Epithelial cell of proximal tubule (primary cell): ENCODE results near the gene CCDC71L. TPM values are rescaled to one million over a fixed set of nuclear protein-coding genes. Genes with fewer than 3 reads are reported as not detected.

Source experiments
- DNase-seq: peaks from one replicate; pipeline ENCODE4 v3.0.0-alpha.2; 2011; ENCODE audit warnings: low read depth
- H3K4me3 ChIP-seq: 2 replicates; pipeline ENCODE4 v1.5.1; 2011; ENCODE audit warnings: low read depth, mild to moderate bottlenecking, low read length
- total RNA-seq: library from RNA; depleted of rRNA; stranded (reverse); fragments of >200 nt; gene quantifications from 2 replicates; pipeline ENCODE4 v1.2.3, GENCODE V29; 2015
- TF ChIP-seq, protein P1 (sequence below): conservative IDR thresholded peaks from 2 replicates; pipeline ENCODE4 v1.5.1; 2012; ENCODE audit warnings: low read depth, mild to moderate bottlenecking, low read length

The CCDC71L gene
- total RNA-seq, 1 donor from 2014 or later: 35.3 TPM

DNA sequence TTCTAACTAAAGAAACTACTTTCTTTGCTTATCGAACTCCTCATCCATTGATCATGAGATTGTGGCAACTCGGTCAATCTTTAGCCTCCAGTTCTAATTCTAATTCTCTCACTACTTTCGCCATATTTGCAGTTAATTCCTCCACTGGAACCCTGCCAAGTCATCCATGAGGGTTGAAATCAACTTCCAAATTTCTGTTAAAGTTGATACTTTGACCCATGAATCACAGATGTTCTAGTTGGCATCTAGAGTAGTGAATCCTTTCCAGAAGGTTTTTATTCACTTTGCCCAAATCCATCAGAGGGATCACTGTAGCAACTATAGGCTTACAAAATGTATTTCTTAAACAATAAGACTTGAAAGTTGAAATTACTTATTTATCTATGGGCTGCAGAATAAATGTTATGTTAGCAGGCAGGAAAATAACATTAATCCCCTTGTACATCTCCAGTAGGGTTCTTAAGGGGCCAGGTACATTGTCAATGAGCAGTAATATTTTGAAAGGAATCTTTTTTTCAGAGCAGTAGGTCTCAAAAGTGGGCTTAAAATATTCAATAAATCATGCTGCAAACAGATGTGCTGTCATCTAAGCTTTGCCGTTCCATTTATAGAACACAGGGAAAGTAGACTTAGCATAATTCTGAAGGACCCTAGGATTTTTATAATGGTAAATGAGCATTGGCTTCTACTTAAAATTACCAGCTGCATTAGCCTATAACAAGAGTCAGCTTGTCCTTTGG is 39.4 kb downstream of the CCDC71L start:
- TF ChIP-seq, protein P1, sequence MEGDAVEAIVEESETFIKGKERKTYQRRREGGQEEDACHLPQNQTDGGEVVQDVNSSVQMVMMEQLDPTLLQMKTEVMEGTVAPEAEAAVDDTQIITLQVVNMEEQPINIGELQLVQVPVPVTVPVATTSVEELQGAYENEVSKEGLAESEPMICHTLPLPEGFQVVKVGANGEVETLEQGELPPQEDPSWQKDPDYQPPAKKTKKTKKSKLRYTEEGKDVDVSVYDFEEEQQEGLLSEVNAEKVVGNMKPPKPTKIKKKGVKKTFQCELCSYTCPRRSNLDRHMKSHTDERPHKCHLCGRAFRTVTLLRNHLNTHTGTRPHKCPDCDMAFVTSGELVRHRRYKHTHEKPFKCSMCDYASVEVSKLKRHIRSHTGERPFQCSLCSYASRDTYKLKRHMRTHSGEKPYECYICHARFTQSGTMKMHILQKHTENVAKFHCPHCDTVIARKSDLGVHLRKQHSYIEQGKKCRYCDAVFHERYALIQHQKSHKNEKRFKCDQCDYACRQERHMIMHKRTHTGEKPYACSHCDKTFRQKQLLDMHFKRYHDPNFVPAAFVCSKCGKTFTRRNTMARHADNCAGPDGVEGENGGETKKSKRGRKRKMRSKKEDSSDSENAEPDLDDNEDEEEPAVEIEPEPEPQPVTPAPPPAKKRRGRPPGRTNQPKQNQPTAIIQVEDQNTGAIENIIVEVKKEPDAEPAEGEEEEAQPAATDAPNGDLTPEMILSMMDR: no peak
- H3K4me3 ChIP-seq: no peak overlapping the region
- DNase-seq: no peak

DNA sequence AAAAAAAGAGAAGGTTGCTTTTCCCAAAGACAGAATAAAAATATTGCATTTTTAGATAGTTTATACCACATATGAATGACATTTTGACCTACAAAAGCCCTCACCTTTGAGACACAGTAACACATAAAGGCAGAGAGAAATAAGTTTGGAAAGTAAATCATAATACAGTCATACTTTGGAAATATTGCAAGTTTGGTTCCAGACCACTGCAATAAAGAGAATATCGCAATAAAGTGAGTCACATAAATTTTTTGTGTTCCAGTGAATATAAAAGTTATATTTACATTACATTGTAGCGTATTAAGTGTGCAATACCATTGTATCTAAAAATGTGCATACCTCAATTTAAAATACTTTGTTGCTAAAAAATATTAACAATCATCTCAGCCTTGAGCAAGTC is 40.3 kb downstream of the CCDC71L start:
- TF ChIP-seq, protein P1: no peak
- no peak overlapping the region for H3K4me3 ChIP-seq
- no peak for DNase-seq

DNA sequence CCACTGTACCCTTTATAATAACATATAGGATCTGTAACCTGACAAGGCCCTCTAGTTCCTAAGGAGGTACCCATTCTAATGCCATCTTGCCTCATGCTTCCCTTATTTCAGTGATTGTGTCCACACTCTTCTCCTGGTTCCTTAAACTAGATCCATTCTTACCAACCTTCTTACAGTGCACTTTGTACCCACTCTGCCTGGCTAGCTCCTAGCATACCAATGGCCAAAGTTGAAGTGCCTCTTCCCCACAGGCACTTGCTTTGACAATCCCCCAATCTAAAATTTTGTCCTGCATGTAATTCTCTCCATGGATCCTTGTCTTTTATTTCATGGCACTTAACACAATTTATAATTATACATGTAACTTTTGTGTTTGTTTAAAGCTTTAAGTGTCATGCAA is 40.9 kb downstream of the CCDC71L start:
- TF ChIP-seq, protein P1: no peak
- no peak for DNase-seq
- H3K4me3 ChIP-seq: no peak overlapping the region

DNA sequence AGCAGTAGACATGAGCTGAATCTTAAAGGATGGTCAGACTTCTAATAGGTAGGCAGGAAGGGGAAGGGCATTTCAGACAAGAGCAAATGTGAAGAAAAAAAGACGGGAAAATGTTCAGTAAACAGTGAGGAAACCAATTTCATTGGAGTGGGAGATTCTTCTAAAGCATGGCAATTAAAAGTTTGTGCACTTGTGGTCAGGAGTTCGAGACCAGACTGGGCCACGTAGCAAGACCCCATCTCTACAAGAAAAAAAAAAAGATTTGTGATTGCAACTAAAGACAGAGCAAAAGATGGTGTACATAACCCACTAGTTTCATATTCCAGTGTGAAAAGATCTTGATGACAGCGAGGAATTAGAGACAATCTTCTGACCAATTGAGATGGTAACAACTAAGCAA is 41.7 kb downstream of the CCDC71L start:
- TF ChIP-seq, protein P1: no peak
- no peak overlapping the region for H3K4me3 ChIP-seq
- no peak for DNase-seq

DNA sequence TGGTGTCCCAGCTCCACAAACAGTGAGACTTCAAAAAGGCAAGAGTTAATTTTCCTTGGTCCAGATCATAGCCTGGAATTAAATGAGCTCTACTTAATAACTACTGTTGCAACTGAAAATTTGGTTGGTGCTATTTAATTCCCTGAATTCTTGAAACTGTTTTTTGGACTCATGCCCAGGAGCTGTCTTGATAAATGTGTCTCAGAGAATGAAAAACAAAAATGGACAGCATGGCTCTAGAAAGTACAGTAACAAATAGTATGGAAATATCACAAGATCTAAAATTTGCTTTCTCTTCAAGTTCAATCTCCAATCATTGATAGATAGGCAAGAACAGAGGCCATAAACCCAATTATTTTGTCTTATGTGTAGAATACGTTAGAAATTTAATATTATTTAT is 42.5 kb downstream of the CCDC71L start:
- H3K4me3 ChIP-seq: no peak overlapping the region
- DNase-seq: no peak
- TF ChIP-seq, protein P1: no peak

DNA sequence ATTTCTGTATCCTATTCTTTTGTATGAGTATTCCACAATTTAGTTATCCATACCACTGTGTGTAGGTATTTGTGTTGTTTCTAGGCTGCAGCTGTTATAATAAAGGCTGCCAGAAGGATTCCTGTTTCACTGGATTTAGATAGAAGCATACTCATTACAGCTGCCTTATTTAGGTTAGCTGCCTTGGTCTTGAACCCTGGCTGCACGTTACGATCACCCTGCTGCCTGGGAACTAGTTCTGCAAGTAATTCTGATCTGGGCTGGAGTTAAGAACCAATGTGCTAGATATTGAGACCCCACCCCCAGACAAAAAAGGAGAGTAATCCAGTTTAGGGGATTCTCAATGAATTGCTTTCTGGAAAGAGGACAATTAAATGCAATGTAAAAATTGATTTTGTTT is 43.1 kb downstream of the CCDC71L start:
- TF ChIP-seq, protein P1: no peak
- H3K4me3 ChIP-seq: no peak overlapping the region
- DNase-seq: no peak

DNA sequence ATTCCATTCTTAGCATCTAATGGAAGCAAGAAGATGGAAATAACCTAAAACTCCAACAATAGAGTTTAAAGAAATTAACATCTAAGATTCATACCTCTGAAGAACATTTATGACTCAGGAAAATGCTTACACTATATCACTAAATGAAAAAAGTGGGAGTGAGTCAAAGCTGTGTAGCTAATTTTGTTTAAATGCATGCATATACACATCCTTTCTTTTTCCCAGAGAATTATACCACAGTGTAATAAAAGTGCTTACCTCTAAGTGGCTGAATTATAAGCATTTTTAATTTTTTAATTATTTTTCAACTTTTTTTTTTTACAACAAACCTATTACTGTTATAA is 44.3 kb downstream of the CCDC71L start:
- TF ChIP-seq, protein P1: no peak
- DNase-seq: no peak

More for the DNA sequence above, 44.3 kb downstream of the CCDC71L start:
- no peak overlapping the region for H3K4me3 ChIP-seq
